Measurements from ENCODE around the gene CHRND. TPM values are rescaled to one million over a fixed set of nuclear protein-coding genes. Genes with fewer than 3 reads are reported as not detected.

Gene CHRND
- total and polyA plus RNA-seq, 2 of the 8 experiments (the other 6 are each of a cell fraction or from before 2014, with no cell fraction given), result 0.24 TPM; not detected in 1

- Histone ChIP-seq H3K4me1 (replicated peaks in 1 of 4; ENCODE audit: control insufficient read depth in 3 of 4, insufficient read depth in 4 of 4, low read length in 3 of 4) (peaks cover 0 to 25% (median 7%) of the 10 kb centered on the region in 4 experiments; a peak in 5 of 7 replicates), H4K8ac (ENCODE audit: extremely low read depth, insufficient read depth, low read length) (no peak overlapping the region; the same call in 1 of the 2 replicates), H2AFZ (ENCODE audit: low read length) (no peak overlapping the region), H2BK5ac (ENCODE audit: low read depth, low read length) (no peak overlapping the region), H3K27me3 (replicated peaks in 1 of 4; ENCODE audit: control insufficient read depth in 3 of 4, extremely low read depth in 1 of 4, insufficient read depth in 3 of 4, low read length in 3 of 4) (peaks cover 0 to 5% (median 1%) of the 10 kb centered on the region in 4 experiments; a peak in 3 of 7 replicates), H4K20me1 (replicated peaks in 1 of 2; ENCODE audit: control insufficient read depth in 1 of 2, insufficient read depth in 2 of 2, low read length in 2 of 2) (peaks cover 0 to 1% of the 10 kb centered on the region in 2 experiments), H3K23ac (ENCODE audit: insufficient read length) (no peak overlapping the region), H3K18ac (ENCODE audit: extremely low read depth, low read length) (no peak overlapping the region), H3K36me3 (ENCODE audit: control insufficient read depth in 2 of 4, insufficient read depth in 4 of 4, low read length in 3 of 4) (no peaks in the 10 kb centered on the region), H3K27ac (ENCODE audit: low read depth, low read length) (no peak overlapping the region), H3K4ac (replicated peaks; ENCODE audit: insufficient read length, low read depth, low read length) (no peak overlapping the region), H3K79me2 (ENCODE audit: control insufficient read depth in 1 of 2, insufficient read depth in 2 of 2, low read length in 2 of 2) (no peaks in the 10 kb centered on the region), H3K79me1 (ENCODE audit: low read depth, low read length) (no peaks in the 10 kb centered on the region), H4K5ac (ENCODE audit: insufficient read length, low read depth, low read length) (no peak overlapping the region), H2BK20ac (ENCODE audit: low read length) (no peak overlapping the region), H3K23me2 (ENCODE audit: low read depth, low read length) (peaks cover 1% of the 10 kb centered on the region; the same call in 1 of the 2 replicates), H2BK15ac (ENCODE audit: low read length) (no peak overlapping the region), H3K9me3 (ENCODE audit: insufficient read depth in 2 of 2, low read depth in 1 of 2, low read length in 1 of 2) (no peaks in the 10 kb centered on the region), H2BK120ac (replicated peaks; ENCODE audit: low read depth, low read length) (no peak overlapping the region), H3K4me3 (ENCODE audit: extremely low read depth in 1 of 4, insufficient read depth in 2 of 4, low read depth in 3 of 4, low read length in 4 of 4) (no peak overlapping the region), H3K14ac (ENCODE audit: insufficient read length) (no peak overlapping the region), H3K4me2 (ENCODE audit: insufficient read depth in 1 of 2, low read depth in 2 of 2, low read length in 2 of 2) (no peak overlapping the region), H3K56ac (replicated peaks; ENCODE audit: insufficient read length, low read depth, low read length) (no peak overlapping the region), H4K91ac (replicated peaks; ENCODE audit: insufficient read length, low read length) (no peak overlapping the region), H2AK5ac (ENCODE audit: low read depth, low read length) (no peak overlapping the region), H3K9ac (replicated peaks in 1 of 4; ENCODE audit: extremely low read depth in 1 of 4, low read depth in 3 of 4, low read length in 3 of 4) (no peak overlapping the region), H2BK12ac (ENCODE audit: low read depth, low read length) (no peak overlapping the region)
- no peak for FAIRE-seq
- DNase-seq (ENCODE audit: low read depth in 1 of 2, low spot score in 2 of 2), result no peak
- CTCF ChIA-PET (ENCODE audit: partially characterized antibody), result interaction anchor here (0.6 to 2.4 kb wide), 19 partner anchors 9 to 159 kb away, joined by 3 to 7 read pairs (median 4); no protein-coding TSS in a partner anchor
- POLR2A ChIA-PET (ENCODE audit: partially characterized antibody), result interaction anchor here (0.8 to 0.9 kb wide), 2 partner anchors 12 to 37 kb away, joined by 3 read pairs; no protein-coding TSS in a partner anchor
- TF ChIP-seq CTBP2 (IDR thresholded peaks at IDR 0.05; ENCODE audit: borderline replicate concordance, insufficient read depth, insufficient read length, low read length) (no peak), USF2 (IDR thresholded peaks at IDR 0.05; ENCODE audit: low read length) (no peak)
- 90% methylated on average over 5 of the region's 5 CpGs; no CpG with 5 or more reads in 1 of the 2 experiments for WGBS, 2 experiments (ENCODE audit: extremely low coverage in 1 of 2, insufficient coverage in 1 of 2, insufficient read length in 1 of 2, insufficient replicate concordance in 2 of 2, low coverage in 1 of 2, low lambda C conversion rate in 2 of 2, missing lambda C conversion rate in 1 of 2)
Measured at GRCh38 chr2:232494542-232494941, 31.4 kb upstream of the CHRND start.
